AML-193 (cell line): ENCODE measurements around the gene WRAP53.

ENCODE experiments used
- DNase-seq, 2 experiments: peaks; one replicate each; lab custom pipeline; 2025; lab: John Stamatoyannopoulos, UW

The WRAP53 gene

GRCh38 chr17:7745748-7746470, 57.6 kb downstream of the WRAP53 start:
- peak; percentile 41 to 45 for DNase-seq

- no peak for DNase-seq
These were observed 59.4 kb downstream of the WRAP53 start for GRCh38 chr17:7747635-7748071.

DNA sequence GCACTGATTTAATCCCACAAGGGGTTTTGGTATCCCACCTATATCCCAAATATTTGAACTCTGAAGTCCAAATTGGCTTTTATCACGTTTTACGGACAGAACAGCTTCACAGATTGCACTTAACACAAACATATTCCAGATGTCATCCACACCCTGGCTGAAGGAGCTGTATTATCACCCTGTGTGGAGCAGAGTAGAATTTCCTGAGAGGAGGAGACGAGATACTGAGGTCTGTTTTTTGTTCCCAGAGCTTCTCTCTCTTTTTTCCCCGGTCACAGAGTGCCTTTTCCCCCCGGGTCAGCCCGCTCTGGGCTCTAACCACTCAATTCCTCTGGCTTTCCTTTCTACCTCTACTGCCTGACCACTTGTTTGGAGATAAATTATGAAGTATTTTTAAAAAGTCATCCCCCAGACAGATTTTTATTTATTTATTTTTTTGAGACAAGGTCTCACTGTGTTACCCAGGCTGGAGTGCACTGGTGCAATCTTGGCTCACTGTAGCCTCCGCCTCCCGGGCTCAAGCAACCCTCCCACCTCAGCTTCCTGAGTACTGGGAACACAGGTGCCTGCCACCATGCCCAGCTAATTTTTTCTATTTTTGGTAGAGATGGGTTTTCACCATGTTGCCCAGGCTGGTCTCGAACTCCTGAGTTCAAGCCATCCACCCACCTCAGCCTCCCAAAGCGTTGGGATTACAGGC, 59.9 kb downstream of the WRAP53 start:
- no peak for DNase-seq

DNA sequence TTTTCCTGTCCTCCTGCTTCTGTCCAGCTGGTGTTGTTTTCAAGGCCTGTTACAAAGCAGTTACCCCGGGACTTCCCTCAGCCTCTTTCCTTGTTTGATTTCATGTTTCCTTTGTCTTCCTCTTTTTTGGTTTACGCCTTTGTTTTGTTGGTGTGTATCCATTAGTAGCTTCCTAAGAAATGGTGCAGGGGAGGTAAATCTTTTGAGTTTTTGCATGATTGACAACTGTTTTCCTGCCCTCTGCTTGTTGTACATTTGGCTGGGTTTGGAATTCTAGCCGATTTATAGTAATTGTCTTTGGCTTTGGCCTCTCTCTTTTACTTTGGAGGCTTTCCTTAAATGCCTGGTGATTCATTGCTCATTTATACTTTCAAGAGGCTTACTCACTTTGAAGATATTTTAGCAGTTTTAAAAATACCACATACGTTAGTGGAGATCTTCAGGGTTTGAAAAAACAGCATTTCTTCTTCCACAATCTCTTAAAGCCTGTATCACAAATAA, 62.1 kb downstream of the WRAP53 start:
- no peak for DNase-seq
